Measurements from ENCODE around the gene ATAD3C.

DNA sequence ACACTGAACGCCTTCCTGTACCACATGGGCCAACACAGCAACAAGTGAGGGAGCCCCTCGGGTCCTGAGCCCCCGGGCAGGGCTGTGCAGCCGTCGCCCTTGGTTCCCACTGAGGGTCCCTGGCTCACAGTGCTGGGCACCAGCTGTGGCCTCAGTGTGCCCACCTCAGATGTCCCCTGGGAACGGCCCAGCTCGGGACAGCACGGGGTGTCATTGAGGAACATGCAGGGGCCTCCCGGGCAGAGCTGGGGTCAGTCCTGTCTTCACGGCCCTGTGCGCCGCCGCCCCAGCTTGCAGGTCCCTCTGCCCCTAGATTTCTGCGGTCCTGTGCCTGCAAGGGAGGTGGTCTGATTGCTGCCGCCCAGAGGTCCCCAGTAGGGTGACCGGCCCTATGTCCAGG, 39.7 kb downstream of the ATAD3C start:
- TF ChIP-seq, protein P1, sequence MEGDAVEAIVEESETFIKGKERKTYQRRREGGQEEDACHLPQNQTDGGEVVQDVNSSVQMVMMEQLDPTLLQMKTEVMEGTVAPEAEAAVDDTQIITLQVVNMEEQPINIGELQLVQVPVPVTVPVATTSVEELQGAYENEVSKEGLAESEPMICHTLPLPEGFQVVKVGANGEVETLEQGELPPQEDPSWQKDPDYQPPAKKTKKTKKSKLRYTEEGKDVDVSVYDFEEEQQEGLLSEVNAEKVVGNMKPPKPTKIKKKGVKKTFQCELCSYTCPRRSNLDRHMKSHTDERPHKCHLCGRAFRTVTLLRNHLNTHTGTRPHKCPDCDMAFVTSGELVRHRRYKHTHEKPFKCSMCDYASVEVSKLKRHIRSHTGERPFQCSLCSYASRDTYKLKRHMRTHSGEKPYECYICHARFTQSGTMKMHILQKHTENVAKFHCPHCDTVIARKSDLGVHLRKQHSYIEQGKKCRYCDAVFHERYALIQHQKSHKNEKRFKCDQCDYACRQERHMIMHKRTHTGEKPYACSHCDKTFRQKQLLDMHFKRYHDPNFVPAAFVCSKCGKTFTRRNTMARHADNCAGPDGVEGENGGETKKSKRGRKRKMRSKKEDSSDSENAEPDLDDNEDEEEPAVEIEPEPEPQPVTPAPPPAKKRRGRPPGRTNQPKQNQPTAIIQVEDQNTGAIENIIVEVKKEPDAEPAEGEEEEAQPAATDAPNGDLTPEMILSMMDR (IDR thresholded peaks at IDR 0.05), result no peak
- TF ChIP-seq ZFX (IDR thresholded peaks at IDR 0.05; ENCODE audit: borderline replicate concordance), result no peak

Measured in 22Rv1 (cell line).